SU-DHL-6 (cell line): ENCODE data around the gene KLRD1.
"Not testable (repeated sequence)": the region's sequence is repeated elsewhere in the genome, so short reads cannot be mapped to it uniquely, and the experiment has no call there.

ENCODE experiments used
- H2AFZ ChIP-seq: fragments of 200-600 bp; sonication (generic); 2 replicates; pipeline ENCODE4 v1.6.1; 2014; ENCODE audit warnings: low read depth, mild to moderate bottlenecking, moderate library complexity, mixed read lengths, antibody characterized with exemption, low read length; ENCODE audit not compliant: severe bottlenecking
- H3F3A ChIP-seq: fragments of 200-600 bp; shearing (Covaris generic); 2 replicates; pipeline ENCODE4 v1.6.0; 2016; ENCODE audit warnings: antibody characterized with exemption, mild to moderate bottlenecking; ENCODE audit not compliant: insufficient read depth
- H3K27ac ChIP-seq: fragments of 200-600 bp; sonication (generic); 2 replicates; pipeline ENCODE4 v1.5.1; 2016; ENCODE audit warnings: low read depth, mild to moderate bottlenecking, low read length, moderate library complexity, mixed read lengths
- H3K27me3 ChIP-seq: fragments of 200-600 bp; sonication (generic), shearing (Covaris generic); 2 replicates; pipeline ENCODE4 v1.6.0; 2014; ENCODE audit warnings: mild to moderate bottlenecking, low read length
- H3K36me3 ChIP-seq: fragments of 200-600 bp; sonication (generic); 2 replicates; pipeline ENCODE4 v1.6.1; 2014; ENCODE audit warnings: mild to moderate bottlenecking, low read length, mixed read lengths
- H3K4me2 ChIP-seq: fragments of 300-600, 200-600 bp; shearing (Covaris generic), sonication (generic); 2 replicates; pipeline ENCODE4 v1.6.0; 2014; ENCODE audit warnings: low read length, low read depth, mild to moderate bottlenecking; ENCODE audit not compliant: poor library complexity, severe bottlenecking
- H3K4me3 ChIP-seq: fragments of 200-600 bp; sonication (generic); 2 replicates; pipeline ENCODE4 v1.5.1; 2014; ENCODE audit warnings: antibody characterized with exemption, low read length, mild to moderate bottlenecking, mixed read lengths; ENCODE audit not compliant: insufficient read depth, poor library complexity, severe bottlenecking
- H3K79me2 ChIP-seq: fragments of 200-600 bp; sonication (generic); 2 replicates; pipeline ENCODE4 v1.6.1; 2014; ENCODE audit warnings: mild to moderate bottlenecking, low read length, moderate library complexity; ENCODE audit not compliant: insufficient read depth
- H3K9ac ChIP-seq: fragments of 200-600 bp; sonication (generic); 2 replicates; pipeline ENCODE4 v1.7.0; 2014; ENCODE audit warnings: mild to moderate bottlenecking, low read length
- H3K9me2 ChIP-seq: fragments of 200-600 bp; sonication (generic); replicated peaks from 2 replicates; pipeline ENCODE4 v1.6.1; 2014; ENCODE audit warnings: low read length; ENCODE audit not compliant: insufficient read depth
- H3K9me3 ChIP-seq: fragments of 200-600 bp; sonication (generic); 2 replicates; pipeline ENCODE4 v1.6.1; 2014; ENCODE audit warnings: low read length, mixed read lengths; ENCODE audit not compliant: insufficient read depth
- H4K20me1 ChIP-seq: fragments of 200-600 bp; sonication (generic); 2 replicates; pipeline ENCODE4 v1.6.1; 2014; ENCODE audit warnings: low read depth, mild to moderate bottlenecking, antibody characterized with exemption, low read length, moderate library complexity, mixed read lengths
- EZH2phosphoT487 ChIP-seq: fragments of 200-600 bp; sonication (generic), shearing (Covaris generic); conservative IDR thresholded peaks from 2 replicates; pipeline ENCODE4 v1.6.1; 2018; ENCODE audit warnings: mild to moderate bottlenecking, antibody characterized with exemption, low read length, moderate library complexity, mixed read lengths
- TF ChIP-seq, protein P1 (sequence below): fragments of 200-600 bp; sonication (generic); IDR thresholded peaks from one replicate; pipeline ENCODE4 v1.5.1; 2017; ENCODE audit warnings: antibody characterized with exemption, mild to moderate bottlenecking, low read length, moderate library complexity; ENCODE audit not compliant: insufficient read depth, poor library complexity, severe bottlenecking

KLRD1 gene

GRCh38 chr12:10369557-10370415 lies 62.1 kb downstream of the KLRD1 start:
- no peak overlapping the region for H3K4me2 ChIP-seq
- no peaks in the 10 kb centered on the region for H4K20me1 ChIP-seq
- H3K9ac ChIP-seq, result no peak overlapping the region
- H3K9me2 ChIP-seq, result no peaks in the 10 kb centered on the region
- no peaks in the 10 kb centered on the region for H3F3A ChIP-seq
- no peaks in the 10 kb centered on the region for H3K36me3 ChIP-seq
- H2AFZ ChIP-seq, result no peak overlapping the region
- H3K4me3 ChIP-seq, result no peak overlapping the region
- no peaks in the 10 kb centered on the region for H3K9me3 ChIP-seq
- no peak overlapping the region for H3K27ac ChIP-seq
- H3K27me3 ChIP-seq, result no peaks in the 10 kb centered on the region
- TF ChIP-seq, protein P1, sequence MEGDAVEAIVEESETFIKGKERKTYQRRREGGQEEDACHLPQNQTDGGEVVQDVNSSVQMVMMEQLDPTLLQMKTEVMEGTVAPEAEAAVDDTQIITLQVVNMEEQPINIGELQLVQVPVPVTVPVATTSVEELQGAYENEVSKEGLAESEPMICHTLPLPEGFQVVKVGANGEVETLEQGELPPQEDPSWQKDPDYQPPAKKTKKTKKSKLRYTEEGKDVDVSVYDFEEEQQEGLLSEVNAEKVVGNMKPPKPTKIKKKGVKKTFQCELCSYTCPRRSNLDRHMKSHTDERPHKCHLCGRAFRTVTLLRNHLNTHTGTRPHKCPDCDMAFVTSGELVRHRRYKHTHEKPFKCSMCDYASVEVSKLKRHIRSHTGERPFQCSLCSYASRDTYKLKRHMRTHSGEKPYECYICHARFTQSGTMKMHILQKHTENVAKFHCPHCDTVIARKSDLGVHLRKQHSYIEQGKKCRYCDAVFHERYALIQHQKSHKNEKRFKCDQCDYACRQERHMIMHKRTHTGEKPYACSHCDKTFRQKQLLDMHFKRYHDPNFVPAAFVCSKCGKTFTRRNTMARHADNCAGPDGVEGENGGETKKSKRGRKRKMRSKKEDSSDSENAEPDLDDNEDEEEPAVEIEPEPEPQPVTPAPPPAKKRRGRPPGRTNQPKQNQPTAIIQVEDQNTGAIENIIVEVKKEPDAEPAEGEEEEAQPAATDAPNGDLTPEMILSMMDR, result no peak
- no peak for TF ChIP-seq EZH2phosphoT487
- no peaks in the 10 kb centered on the region for H3K79me2 ChIP-seq

GRCh38 chr12:10371893-10372535 lies 64.3 kb downstream of the KLRD1 start:
- not testable (repeated sequence) for H3K27ac ChIP-seq, H2AFZ ChIP-seq

DNA sequence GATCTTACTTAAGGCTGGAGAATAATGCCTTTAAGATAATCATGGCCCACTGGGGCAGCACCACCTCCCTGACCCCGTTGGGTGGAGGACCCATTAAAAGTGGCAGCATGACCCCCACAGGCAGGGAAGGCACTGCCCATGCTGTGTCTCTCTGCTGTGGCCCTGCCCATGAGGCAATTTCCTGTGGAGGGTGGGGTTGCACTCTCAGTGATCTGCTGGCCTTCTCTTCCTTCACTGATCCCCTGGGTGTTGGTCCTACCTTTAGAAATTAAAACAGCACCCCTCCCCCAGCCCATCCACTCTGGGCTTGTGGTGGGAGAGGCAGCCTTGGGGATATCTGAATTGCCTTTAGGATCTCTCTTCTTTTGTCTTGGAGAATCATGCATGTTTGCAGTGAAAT lies 64.9 kb downstream of the KLRD1 start:
- Histone ChIP-seq H3K9me3 (no peaks in the 10 kb centered on the region), H2AFZ (no peak overlapping the region), H3K27ac (no peak overlapping the region), H3K9me2 (no peaks in the 10 kb centered on the region), H3K27me3 (no peaks in the 10 kb centered on the region), H3K4me3 (no peak overlapping the region), H4K20me1 (no peaks in the 10 kb centered on the region), H3K36me3 (no peaks in the 10 kb centered on the region), H3K4me2 (no peak overlapping the region), H3F3A (no peaks in the 10 kb centered on the region), H3K9ac (no peak overlapping the region), H3K79me2 (no peaks in the 10 kb centered on the region)
- TF ChIP-seq EZH2phosphoT487, result no peak
- TF ChIP-seq, protein P1, result no peak

More at GRCh38 chr12:10371893-10372535, 64.3 kb downstream of the KLRD1 start:
- H3K36me3 ChIP-seq, H4K20me1 ChIP-seq, H3F3A ChIP-seq, H3K9ac ChIP-seq, H3K4me3 ChIP-seq, H3K79me2 ChIP-seq, H3K9me3 ChIP-seq, H3K4me2 ChIP-seq, H3K27me3 ChIP-seq, H3K9me2 ChIP-seq: not testable (repeated sequence)

DNA sequence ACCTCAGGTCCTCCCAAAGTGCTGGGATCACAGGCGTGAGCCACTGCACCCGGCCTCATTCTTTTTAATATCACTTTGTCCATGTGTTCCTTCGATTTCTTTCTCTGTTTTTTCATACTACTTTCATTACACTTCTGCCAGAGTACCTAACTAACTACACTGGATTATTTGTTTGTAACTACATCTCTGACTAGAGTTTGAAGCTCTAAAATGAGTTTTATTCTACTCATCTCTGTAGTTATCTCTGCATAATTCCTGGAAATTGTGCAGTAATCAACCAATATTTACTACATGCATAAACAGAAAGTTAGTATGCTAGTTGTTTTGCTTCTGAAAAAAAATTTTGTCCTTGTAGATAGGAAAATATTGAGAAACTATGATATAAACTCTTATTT lies 67.0 kb downstream of the KLRD1 start:
- Histone ChIP-seq H3K27me3 (no peaks in the 10 kb centered on the region), H3K9me2 (no peaks in the 10 kb centered on the region), H3K79me2 (no peaks in the 10 kb centered on the region), H3K36me3 (no peaks in the 10 kb centered on the region), H4K20me1 (no peaks in the 10 kb centered on the region), H3K9me3 (no peaks in the 10 kb centered on the region), H3K4me3 (no peak overlapping the region), H3K27ac (no peak overlapping the region), H3K4me2 (no peak overlapping the region), H3F3A (no peaks in the 10 kb centered on the region), H3K9ac (no peak overlapping the region), H2AFZ (no peak overlapping the region)
- no peak for TF ChIP-seq EZH2phosphoT487
- TF ChIP-seq, protein P1, result no peak

- not testable (repeated sequence) for H3K9ac ChIP-seq, H2AFZ ChIP-seq, H3K27ac ChIP-seq, H4K20me1 ChIP-seq, H3K9me3 ChIP-seq, H3K27me3 ChIP-seq, H3K36me3 ChIP-seq, H3K4me3 ChIP-seq, H3K9me2 ChIP-seq, H3K4me2 ChIP-seq, H3K79me2 ChIP-seq, H3F3A ChIP-seq
Observed at GRCh38 chr12:10378737-10379136, 71.1 kb downstream of the KLRD1 start.
